Lower leg skin (tissue), 3 donors: ENCODE data around the gene ATOH8.

ENCODE experiments used
- POLR2A ChIP-seq, 2 donors: fragments of 450-650 bp; IDR thresholded peaks; one replicate each; pipeline ENCODE4 v1.6.1; 2016 to 2017; ENCODE audit warnings: antibody characterized with exemption in 2 of 2, mild to moderate bottlenecking in 1 of 2, moderate library complexity in 1 of 2
- TF ChIP-seq, protein P1 (sequence below), 3 donors: fragments of 450-650 bp; IDR thresholded peaks; one replicate each; pipeline ENCODE4 v1.5.1; 2016; ENCODE audit warnings: antibody characterized with exemption in 3 of 3, mild to moderate bottlenecking in 3 of 3, moderate library complexity in 2 of 3

- no peak for TF ChIP-seq POLR2A (IDR thresholded peaks at IDR 0.05)
- TF ChIP-seq, protein P1, sequence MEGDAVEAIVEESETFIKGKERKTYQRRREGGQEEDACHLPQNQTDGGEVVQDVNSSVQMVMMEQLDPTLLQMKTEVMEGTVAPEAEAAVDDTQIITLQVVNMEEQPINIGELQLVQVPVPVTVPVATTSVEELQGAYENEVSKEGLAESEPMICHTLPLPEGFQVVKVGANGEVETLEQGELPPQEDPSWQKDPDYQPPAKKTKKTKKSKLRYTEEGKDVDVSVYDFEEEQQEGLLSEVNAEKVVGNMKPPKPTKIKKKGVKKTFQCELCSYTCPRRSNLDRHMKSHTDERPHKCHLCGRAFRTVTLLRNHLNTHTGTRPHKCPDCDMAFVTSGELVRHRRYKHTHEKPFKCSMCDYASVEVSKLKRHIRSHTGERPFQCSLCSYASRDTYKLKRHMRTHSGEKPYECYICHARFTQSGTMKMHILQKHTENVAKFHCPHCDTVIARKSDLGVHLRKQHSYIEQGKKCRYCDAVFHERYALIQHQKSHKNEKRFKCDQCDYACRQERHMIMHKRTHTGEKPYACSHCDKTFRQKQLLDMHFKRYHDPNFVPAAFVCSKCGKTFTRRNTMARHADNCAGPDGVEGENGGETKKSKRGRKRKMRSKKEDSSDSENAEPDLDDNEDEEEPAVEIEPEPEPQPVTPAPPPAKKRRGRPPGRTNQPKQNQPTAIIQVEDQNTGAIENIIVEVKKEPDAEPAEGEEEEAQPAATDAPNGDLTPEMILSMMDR (IDR thresholded peaks at IDR 0.05): no peak
These were observed 16.2 kb downstream of the ATOH8 start for GRCh38 chr2:85769983-85770362.
